MM.1S (cell line): Measurements from ENCODE around the gene SLC22A14.

Source experiments
- DNase-seq: peaks from one replicate; pipeline ENCODE4 v3.0.0-alpha.2; 2015
- H2AFZ ChIP-seq: fragments of 300-600 bp; sonication (generic); 2 replicates; pipeline ENCODE4 v1.6.0; 2016; ENCODE audit warnings: antibody characterized with exemption, low read length
- H3F3A ChIP-seq: fragments of 300-600 bp; sonication (generic); 2 replicates; pipeline ENCODE4 v1.6.1; 2016; ENCODE audit warnings: mild to moderate bottlenecking, antibody characterized with exemption, low read length, moderate library complexity, mixed read lengths; ENCODE audit not compliant: insufficient read depth
- H3K27ac ChIP-seq: fragments of 300-600 bp; sonication (generic); 2 replicates; pipeline ENCODE4 v1.5.1; 2016; ENCODE audit warnings: mild to moderate bottlenecking, low read length
- H3K27me3 ChIP-seq: fragments of 300-600 bp; sonication (generic); replicated peaks from 2 replicates; pipeline ENCODE4 v1.6.0; 2016; ENCODE audit warnings: low read length; ENCODE audit not compliant: insufficient read depth
- H3K36me3 ChIP-seq: fragments of 300-600 bp; sonication (generic); replicated peaks from 2 replicates; pipeline ENCODE4 v1.6.1; 2016; ENCODE audit warnings: mild to moderate bottlenecking, low read length, mixed read lengths; ENCODE audit not compliant: insufficient read depth
- H3K4me1 ChIP-seq: fragments of 300-600 bp; sonication (generic); 2 replicates; pipeline ENCODE4 v1.6.1; 2016; ENCODE audit warnings: low read length, mixed read lengths
- H3K4me2 ChIP-seq: fragments of 300-600 bp; sonication (generic); 2 replicates; pipeline ENCODE4 v1.6.0; 2016; ENCODE audit warnings: low read depth, low read length
- H3K4me3 ChIP-seq: fragments of 300-600 bp; sonication (generic); 2 replicates; pipeline ENCODE4 v1.5.1; 2016; ENCODE audit warnings: low read length, mixed read lengths
- H3K79me2 ChIP-seq: fragments of 300-600 bp; sonication (generic); 2 replicates; pipeline ENCODE4 v1.6.1; 2016; ENCODE audit warnings: mixed run types, low read length, mixed read lengths
- H3K9ac ChIP-seq: fragments of 300-600 bp; sonication (generic); 2 replicates; pipeline ENCODE4 v1.6.1; 2016; ENCODE audit warnings: low read length, mixed read lengths
- H3K9me2 ChIP-seq: fragments of 300-600 bp; sonication (generic); replicated peaks from 2 replicates; pipeline ENCODE4 v1.6.1; 2016; ENCODE audit warnings: mild to moderate bottlenecking, low read length, mixed read lengths; ENCODE audit not compliant: insufficient read depth
- H3K9me3 ChIP-seq: fragments of 300-600 bp; sonication (generic); replicated peaks from 2 replicates; pipeline ENCODE4 v1.6.1; 2016; ENCODE audit warnings: mild to moderate bottlenecking, low read length, mixed read lengths; ENCODE audit not compliant: insufficient read depth
- H4K20me1 ChIP-seq: fragments of 300-600 bp; sonication (generic); 2 replicates; pipeline ENCODE4 v1.6.1; 2016; ENCODE audit warnings: mild to moderate bottlenecking, low read length, moderate library complexity, mixed read lengths; ENCODE audit not compliant: insufficient read depth
- CTCF ChIP-seq: fragments of 300-600 bp; sonication (generic); IDR thresholded peaks from 2 replicates; pipeline ENCODE4 v1.5.1; 2016; ENCODE audit warnings: antibody characterized with exemption, low read length, mixed read lengths
- EZH2 ChIP-seq: fragments of 300-600 bp; sonication (generic); optimal IDR thresholded peaks from 2 replicates; pipeline ENCODE3; 2017; ENCODE audit warnings: low read depth, mild to moderate bottlenecking, antibody characterized with exemption, low read length, mixed read lengths
- EZH2phosphoT487 ChIP-seq: fragments of 300-600 bp; sonication (generic); IDR thresholded peaks from 2 replicates; pipeline ENCODE4 v1.6.1; 2018; ENCODE audit warnings: antibody characterized with exemption, low read length

Gene SLC22A14

GRCh38 chr3:38311941-38312340, 29.8 kb downstream of the SLC22A14 start:
- no peaks in the 10 kb centered on the region for H3K4me1 ChIP-seq
- H3K36me3 ChIP-seq, result no peaks in the 10 kb centered on the region
- H2AFZ ChIP-seq, result no peak overlapping the region
- no peaks in the 10 kb centered on the region for H3K79me2 ChIP-seq
- H3K4me3 ChIP-seq, result no peak overlapping the region
- H3K9me2 ChIP-seq, result no peaks in the 10 kb centered on the region
- H4K20me1 ChIP-seq, result no peaks in the 10 kb centered on the region
- H3K4me2 ChIP-seq, result no peak overlapping the region
- H3K27ac ChIP-seq, result no peak overlapping the region
- H3K9me3 ChIP-seq, result no peaks in the 10 kb centered on the region
- TF ChIP-seq CTCF (no peak), EZH2phosphoT487 (no peak), EZH2 (no peak)
- no peaks in the 10 kb centered on the region for H3F3A ChIP-seq
- no peak overlapping the region for H3K9ac ChIP-seq
- no peak for DNase-seq
- H3K27me3 ChIP-seq, result no peaks in the 10 kb centered on the region

- H3K4me3 ChIP-seq, result no peak overlapping the region
- no peak overlapping the region for H3K4me2 ChIP-seq
- H3F3A ChIP-seq, result no peaks in the 10 kb centered on the region
- TF ChIP-seq CTCF, result no peak
- H2AFZ ChIP-seq, result no peak overlapping the region
- no peaks in the 10 kb centered on the region for H4K20me1 ChIP-seq
- H3K9me3 ChIP-seq, result no peaks in the 10 kb centered on the region
- no peak overlapping the region for H3K27ac ChIP-seq
- no peaks in the 10 kb centered on the region for H3K27me3 ChIP-seq
- no peak for DNase-seq
- no peaks in the 10 kb centered on the region for H3K36me3 ChIP-seq
- no peak overlapping the region for H3K9ac ChIP-seq
- no peaks in the 10 kb centered on the region for H3K4me1 ChIP-seq
- no peaks in the 10 kb centered on the region for H3K79me2 ChIP-seq
- H3K9me2 ChIP-seq, result no peaks in the 10 kb centered on the region
These were observed 30.3 kb downstream of the SLC22A14 start for GRCh38 chr3:38312356-38312755.

- no peak overlapping the region for H2AFZ ChIP-seq
- H3K79me2 ChIP-seq, result no peaks in the 10 kb centered on the region
- no peaks in the 10 kb centered on the region for H3K4me1 ChIP-seq
- no peak overlapping the region for H3K4me3 ChIP-seq
- no peak for TF ChIP-seq EZH2
- no peak for TF ChIP-seq CTCF
- H3K36me3 ChIP-seq, result no peaks in the 10 kb centered on the region
- H3F3A ChIP-seq, result no peaks in the 10 kb centered on the region
- no peak for DNase-seq
- H3K9ac ChIP-seq, result no peak overlapping the region
- no peaks in the 10 kb centered on the region for H3K9me3 ChIP-seq
- H3K27ac ChIP-seq, result no peak overlapping the region
- no peaks in the 10 kb centered on the region for H3K27me3 ChIP-seq
- no peaks in the 10 kb centered on the region for H3K9me2 ChIP-seq
- no peak overlapping the region for H3K4me2 ChIP-seq
- H4K20me1 ChIP-seq, result no peaks in the 10 kb centered on the region
These were observed 31.2 kb downstream of the SLC22A14 start for GRCh38 chr3:38313263-38313662.

- Histone ChIP-seq H3K4me2 (no peak overlapping the region), H3K4me1 (no peaks in the 10 kb centered on the region), H2AFZ (no peak overlapping the region), H3F3A (no peaks in the 10 kb centered on the region), H3K4me3 (no peak overlapping the region), H4K20me1 (no peaks in the 10 kb centered on the region), H3K27ac (no peak overlapping the region), H3K36me3 (no peaks in the 10 kb centered on the region), H3K9me3 (no peaks in the 10 kb centered on the region), H3K9ac (no peak overlapping the region), H3K9me2 (no peaks in the 10 kb centered on the region), H3K27me3 (no peaks in the 10 kb centered on the region), H3K79me2 (no peaks in the 10 kb centered on the region)
- TF ChIP-seq EZH2, result no peak
- TF ChIP-seq EZH2phosphoT487, result no peak
- no peak for DNase-seq
These were observed 31.6 kb downstream of the SLC22A14 start for GRCh38 chr3:38313695-38314094.
